Heart left ventricle (tissue), 13 donors: ENCODE results near the gene PNISR.

Experiments used
- POLR2A ChIP-seq, 2 donors: fragments of 450-650 bp; IDR thresholded peaks; one replicate each; pipeline ENCODE4 v1.6.1; 2017; ENCODE audit warnings: antibody characterized with exemption in 2 of 2, mild to moderate bottlenecking in 2 of 2, moderate library complexity in 2 of 2
- TF ChIP-seq, protein P1 (sequence below), 12 donors: fragments of 200-600 bp; sonication (generic) in 4 of 12; IDR thresholded peaks; one replicate each; pipeline versions ENCODE4 v1.5.0 to v1.8.0; 2018 to 2022; ENCODE audit warnings: antibody characterized with exemption in 12 of 12, mild to moderate bottlenecking in 5 of 12
- donor health status: ischemic (EF 13 %, LVEDD 7.1; RV severe dilation, severe dysfunction).
- donor health status: DM: no; HTN: yes; CAD: no.
- donor health status: DM: no; HTN: no; CAD: no.
- donor health status: ischemic (EF 25% LVEDD 6.9; RV normal size, moderate dysfunction).
- donor health status: ischemic (EF 25% LVEDD 5.7; RV mildly dilated, moderate dysfunction).
- donor health status: ischemic (EF 35%, LVEDD 5.7; RV mildly dilated, moderate dysfunction).
- donor health status: nonischemic (EF 11% LVEDD 7.7; RV severe dilation, severe dysfunction).
- donor health status: DM: yes; HTN: yes; CAD: no.
- donor health status: PGD.
- donor health status: ischemic (EF 29% LVEDD 5.4; RV normal size, mild dysfunction).
- donor health status: nonischemic (EF 23%, LVEDD 6.1; RV moderate dilation, normal function).

DNA sequence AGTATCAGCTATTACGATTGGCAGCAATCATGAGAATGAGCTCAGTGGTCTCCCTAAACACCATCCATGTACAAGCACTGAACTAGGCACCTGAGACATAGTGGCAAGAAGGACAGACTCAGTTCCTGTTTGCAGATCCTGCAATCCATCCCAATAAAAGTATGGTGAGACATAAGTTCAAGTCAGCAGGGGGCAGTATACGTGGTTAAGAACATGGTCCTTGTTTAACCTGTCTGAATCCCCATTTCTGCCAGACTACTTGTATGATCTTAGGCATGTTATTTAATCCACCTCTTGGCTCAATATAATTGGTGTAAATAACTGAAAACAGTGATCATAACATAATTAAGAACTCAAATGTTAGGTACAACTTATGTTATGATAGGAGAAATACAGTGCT, 33.2 kb upstream of the PNISR start:
- TF ChIP-seq, protein P1, sequence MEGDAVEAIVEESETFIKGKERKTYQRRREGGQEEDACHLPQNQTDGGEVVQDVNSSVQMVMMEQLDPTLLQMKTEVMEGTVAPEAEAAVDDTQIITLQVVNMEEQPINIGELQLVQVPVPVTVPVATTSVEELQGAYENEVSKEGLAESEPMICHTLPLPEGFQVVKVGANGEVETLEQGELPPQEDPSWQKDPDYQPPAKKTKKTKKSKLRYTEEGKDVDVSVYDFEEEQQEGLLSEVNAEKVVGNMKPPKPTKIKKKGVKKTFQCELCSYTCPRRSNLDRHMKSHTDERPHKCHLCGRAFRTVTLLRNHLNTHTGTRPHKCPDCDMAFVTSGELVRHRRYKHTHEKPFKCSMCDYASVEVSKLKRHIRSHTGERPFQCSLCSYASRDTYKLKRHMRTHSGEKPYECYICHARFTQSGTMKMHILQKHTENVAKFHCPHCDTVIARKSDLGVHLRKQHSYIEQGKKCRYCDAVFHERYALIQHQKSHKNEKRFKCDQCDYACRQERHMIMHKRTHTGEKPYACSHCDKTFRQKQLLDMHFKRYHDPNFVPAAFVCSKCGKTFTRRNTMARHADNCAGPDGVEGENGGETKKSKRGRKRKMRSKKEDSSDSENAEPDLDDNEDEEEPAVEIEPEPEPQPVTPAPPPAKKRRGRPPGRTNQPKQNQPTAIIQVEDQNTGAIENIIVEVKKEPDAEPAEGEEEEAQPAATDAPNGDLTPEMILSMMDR (IDR thresholded peaks at IDR 0.05), result peak in 2 of 12 donors; percentile 12 to 20
- no peak for TF ChIP-seq POLR2A (IDR thresholded peaks at IDR 0.05)
